HG03135 (cell line): ENCODE results near the gene ABL2.
"Not testable (repeated sequence)": the region's sequence is repeated elsewhere in the genome, so short reads cannot be mapped to it uniquely, and the experiment has no call there.

Experiments used
- ATAC-seq: cut with Tn5 transposase; IDR thresholded peaks from one replicate; pipeline ENCODE4 v1.9.1; 2021; ENCODE audit warnings: mild to moderate bottlenecking, moderate library complexity; ENCODE audit not compliant: unreplicated experiment

Gene ABL2

GRCh38 chr1:179229214-179230140, at the start of gene ABL2:
Gene ABL2 (minus strand): TSS chr1:179229677. CDS start chr1:179229397, 280 bp downstream.
- ATAC-seq, result peak; percentile 72

- ATAC-seq, result no peak
These were observed 49.4 kb upstream of the ABL2 start for GRCh38 chr1:179278920-179279319.

DNA sequence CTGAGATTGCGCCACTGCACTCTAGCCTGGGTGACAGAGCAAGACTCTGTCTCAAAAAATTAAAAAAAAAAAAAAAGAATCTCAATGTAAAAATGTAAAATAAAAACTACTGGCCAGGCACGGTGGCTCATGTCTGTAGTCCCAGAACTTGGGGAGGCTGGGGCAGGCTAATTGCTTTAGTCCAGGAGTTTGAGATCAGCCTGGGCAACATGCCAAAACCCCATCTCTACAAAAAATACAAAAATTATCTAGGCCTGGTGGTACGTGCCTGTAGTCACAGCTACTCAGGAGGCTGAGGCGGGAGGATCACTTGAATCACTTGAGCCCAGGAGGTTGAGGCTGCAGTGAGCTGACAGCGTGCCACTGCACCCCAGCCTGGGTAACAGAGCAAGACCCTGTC, 44.9 kb upstream of the ABL2 start:
- ATAC-seq, result not testable (repeated sequence)

DNA sequence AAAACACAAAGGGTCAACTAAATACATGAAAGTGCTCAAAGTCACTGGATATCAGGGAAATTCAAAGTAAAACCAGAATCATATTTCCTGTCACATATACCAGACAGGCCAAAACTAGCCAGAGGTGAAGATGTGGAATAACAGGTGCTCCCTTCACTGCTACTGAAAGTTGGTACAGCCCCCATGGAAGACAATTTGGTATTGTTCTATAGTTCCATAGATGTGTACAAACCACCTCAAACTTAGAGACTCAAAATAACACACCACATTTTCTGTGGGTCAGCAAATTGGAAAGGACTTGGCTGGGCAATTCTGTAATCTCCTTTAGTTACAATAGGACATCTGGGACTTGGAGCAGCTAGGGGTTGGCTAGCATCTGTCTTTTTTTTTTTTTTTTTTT, 39.6 kb upstream of the ABL2 start:
- no peak for ATAC-seq

DNA sequence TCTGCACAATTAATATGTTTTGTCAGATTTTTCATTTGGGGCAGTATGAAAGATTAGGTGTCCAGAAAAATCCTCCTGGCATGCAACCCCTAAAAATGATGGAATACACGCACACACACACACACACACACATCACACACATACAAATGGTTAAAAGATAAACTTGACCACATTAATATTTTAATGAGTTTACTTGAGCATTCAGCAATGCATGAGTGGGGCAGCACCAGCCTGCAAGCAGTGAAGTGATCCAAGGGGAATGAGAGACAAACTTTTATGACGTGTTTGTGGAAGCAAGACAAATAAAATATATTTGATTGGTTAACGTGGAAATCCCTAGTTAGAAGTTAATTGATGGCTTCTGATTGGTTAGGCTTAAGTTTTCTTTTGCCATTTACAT, 35.0 kb upstream of the ABL2 start:
- no peak for ATAC-seq

DNA sequence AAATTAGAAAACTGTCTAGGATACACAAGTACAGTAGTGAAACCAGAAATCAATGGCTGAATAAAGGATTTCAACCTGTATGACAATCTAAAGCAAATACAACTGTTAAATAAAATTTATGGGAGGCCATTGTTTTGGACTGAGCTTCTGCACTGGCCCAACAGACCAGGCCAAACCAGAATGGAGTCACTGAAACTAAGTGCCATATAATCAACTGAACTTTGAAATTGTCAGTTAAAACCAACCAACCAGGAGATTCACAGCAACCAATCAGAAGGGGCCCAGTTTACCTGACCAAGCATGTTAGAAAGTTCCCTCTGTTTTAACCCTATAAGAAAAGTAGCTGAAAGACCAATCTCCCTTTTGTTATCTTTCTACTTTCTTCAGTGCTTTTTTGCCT, 33.6 kb upstream of the ABL2 start:
- no peak for ATAC-seq

GRCh38 chr1:179262183-179262582, 32.7 kb upstream of the ABL2 start:
- no peak for ATAC-seq

DNA sequence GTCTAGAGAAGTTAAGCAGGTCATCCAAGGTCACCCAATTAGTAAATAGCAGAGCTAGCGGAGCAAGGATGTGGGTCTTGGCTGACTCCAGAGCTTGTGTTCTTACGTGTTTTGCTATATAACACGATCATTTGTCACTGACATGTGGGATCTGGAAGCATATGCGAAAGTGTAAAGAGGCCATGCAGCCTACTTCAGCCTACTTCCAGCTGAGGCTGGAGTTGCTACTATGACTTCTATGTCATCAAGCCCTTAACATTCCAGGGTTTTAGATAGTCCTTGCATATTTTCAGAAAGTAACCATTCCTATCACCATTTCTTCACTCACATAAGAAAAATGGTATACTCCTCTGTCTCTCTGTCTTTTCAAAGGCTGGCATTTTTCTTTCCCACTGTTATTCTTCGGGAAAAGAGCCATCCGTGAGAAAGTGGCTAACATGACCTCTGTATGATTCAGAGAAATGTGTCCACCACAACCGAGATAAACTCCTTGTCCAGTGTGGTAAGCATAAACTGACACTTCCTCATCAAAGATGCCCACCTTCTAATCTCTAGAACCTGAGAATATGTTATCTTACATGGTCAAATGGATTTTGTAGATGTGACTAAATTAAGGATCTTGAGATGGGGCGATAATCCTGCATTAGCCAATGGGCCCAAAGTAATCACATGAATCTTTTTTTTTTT, 24.0 kb upstream of the ABL2 start:
- no peak for ATAC-seq

- ATAC-seq, result no peak
These were observed 23.1 kb upstream of the ABL2 start for GRCh38 chr1:179252606-179253005.

DNA sequence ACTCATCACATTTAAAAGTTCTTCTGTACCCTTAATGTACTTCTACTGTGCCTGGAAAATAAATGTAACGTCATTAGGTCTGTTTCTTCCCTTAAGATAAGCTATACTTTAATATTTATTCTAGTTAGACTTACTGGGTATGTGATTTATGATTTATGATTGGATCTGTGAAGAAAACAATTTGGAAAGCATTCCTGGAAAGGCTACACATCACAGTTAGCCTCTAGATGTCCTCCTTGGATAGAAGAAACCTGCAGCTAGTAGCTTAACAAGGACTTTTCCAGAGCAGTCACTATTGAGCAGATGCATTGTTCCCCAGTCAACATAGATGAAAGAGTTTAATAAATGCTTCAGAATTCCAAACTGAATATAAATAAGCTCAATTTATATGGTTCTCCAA, 22.2 kb upstream of the ABL2 start:
- no peak for ATAC-seq

DNA sequence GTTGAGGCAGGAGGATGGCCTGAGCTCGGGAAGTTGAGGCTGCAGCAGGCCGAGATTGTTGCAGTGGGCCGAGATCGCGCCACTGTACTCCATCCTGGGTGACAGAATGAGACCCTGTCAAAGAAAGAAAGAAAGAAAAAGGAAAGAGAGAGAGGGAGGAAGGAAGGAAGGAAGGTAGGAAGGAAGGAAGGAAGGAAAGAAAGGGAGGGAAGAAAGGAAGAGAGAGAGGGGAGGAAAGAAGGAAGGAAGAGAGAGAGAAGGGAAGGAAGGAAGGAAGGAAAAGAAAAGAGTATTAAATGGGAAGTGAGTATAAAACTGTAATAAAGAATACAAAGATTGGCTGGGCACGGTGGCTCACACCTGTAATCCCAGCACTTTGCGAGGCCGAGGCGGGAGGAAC, 18.4 kb upstream of the ABL2 start:
- no peak for ATAC-seq

DNA sequence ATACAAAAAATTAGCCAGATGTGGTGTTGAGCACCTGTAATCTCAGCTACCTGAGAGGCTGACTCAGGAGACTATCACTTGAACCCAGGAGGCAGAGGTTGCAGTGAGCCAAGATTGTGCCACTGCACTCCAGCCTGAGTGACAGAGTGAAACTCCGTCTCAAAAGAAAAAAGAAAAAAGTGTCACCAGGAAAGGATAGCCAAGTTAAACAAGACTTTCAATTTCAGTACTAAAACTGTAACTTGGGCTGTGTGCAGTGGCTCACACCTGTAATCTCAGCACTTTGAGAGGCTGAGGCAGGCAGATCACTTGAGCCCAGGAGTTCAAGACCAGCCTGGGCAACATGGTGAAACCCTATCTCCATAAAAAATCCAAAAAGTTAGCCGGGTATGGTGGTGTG, 15.9 kb upstream of the ABL2 start:
- ATAC-seq, result not testable (repeated sequence)

DNA sequence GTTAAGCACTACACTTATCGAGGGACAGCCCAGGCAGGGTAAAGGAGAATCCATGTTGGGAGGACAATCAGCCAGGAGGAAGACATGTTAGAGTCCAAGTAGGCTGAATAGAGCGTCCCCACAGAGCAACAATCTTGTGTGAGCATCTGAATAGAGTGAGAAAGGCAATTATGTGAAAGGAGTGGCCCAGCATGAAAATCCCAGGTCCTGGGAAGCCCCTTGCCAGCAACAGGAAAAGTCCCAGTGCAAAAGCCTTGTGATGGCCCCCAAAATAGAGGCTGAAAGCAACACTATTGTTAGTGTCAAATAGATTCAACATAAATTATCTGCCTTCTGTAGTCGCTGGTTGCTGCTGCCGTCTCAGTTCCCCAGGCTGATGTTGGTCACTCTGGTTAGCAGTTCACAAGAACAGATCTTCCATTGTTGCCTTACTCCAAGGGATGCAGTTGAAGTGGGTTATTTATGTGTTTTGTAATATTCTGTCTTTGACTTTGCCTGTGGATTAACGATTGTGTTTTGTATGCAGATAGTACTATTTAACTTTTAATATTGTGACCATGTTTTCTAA, 12.1 kb upstream of the ABL2 start:
- ATAC-seq, result no peak

DNA sequence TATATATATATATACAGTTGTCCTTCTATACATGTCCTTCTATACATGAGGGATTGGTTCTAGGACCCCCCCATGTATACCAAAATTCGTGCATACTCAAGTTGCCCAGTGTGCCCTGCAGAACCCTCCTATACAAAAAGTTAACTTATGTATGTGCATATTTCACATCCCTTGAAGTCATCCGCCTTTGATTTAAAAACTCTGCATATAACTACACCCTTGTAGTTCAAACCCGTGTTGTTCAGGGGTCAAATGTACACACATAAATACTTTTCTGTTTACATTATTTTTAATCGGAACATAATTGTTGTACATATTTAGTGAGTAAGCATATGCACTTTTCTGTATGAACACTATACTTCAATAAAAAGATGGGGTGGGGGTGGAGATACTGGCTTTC, 7.7 kb upstream of the ABL2 start:
- ATAC-seq, result no peak

DNA sequence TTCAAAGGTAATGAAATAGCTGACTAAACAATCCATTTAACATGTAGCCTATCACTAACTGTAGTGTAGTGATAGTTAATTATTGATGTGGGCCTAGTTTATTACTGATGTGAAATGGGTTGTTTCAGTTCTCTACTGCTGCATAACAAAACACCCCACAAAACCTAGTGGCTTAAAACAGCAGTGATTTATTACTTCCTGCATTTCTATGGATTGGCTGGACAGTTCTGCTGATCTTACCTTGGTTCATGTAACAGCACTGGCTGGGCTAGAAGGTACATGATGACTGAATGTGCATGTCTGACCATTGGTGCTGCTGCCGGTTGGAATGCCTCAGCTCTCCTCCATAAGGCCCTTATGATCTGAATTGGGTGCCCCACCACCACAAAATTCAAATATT, 5.4 kb upstream of the ABL2 start:
- ATAC-seq, result no peak

GRCh38 chr1:179231923-179232322, 2.4 kb upstream of the ABL2 start:
- ATAC-seq, result no peak

DNA sequence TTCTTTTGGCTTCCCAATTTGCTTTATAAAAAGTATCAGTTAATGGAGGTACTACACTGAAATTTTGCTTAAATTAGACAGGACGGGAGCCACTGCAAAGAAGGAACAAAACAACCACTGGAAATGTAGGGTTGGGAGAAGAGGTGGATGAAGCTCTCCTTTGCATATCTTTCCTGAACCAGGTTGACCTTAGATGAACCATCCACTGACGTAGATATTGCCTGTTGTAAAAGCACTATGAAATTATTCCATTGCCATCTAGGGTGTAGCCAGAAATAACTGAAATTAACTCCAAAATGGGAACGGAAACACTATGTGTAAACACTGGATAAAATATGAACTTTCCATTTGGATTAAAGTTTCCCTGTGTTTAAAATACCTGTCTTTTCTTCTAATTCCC, 1.2 kb upstream of the ABL2 start:
- ATAC-seq, result no peak

DNA sequence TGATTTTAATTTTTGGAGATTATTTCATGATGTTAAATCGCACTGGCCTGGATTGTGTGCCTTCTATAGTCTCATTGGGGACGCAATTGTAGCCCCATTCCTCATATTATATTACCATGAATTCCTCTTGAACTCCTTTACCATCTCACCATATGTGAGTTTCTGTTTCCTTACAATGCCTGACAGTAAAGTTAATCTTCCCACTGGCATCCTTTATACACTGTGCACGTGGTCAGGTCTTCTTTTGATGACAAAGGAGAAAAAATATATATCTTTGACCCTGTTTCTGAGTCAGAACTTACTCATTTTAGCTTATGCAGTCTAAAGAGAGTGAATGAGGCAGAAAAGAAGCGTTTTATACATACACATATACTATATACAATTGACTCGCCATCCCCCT, 774 bp upstream of the ABL2 start:
- no peak for ATAC-seq

GRCh38 chr1:179228783-179229213, 679 bp downstream of the ABL2 start:
- ATAC-seq, result peak; percentile 11

GRCh38 chr1:179226738-179227137, 2.7 kb downstream of the ABL2 start:
- ATAC-seq, result no peak

- ATAC-seq, result not testable (repeated sequence)
These were observed 5.0 kb downstream of the ABL2 start for GRCh38 chr1:179224466-179224865.

GRCh38 chr1:179221121-179221520, 8.4 kb downstream of the ABL2 start:
- ATAC-seq, result not testable (repeated sequence)
